ENCODE results near the gene PCBP1.
"Not testable (repeated sequence)": the region's sequence is repeated elsewhere in the genome, so short reads cannot be mapped to it uniquely, and the experiment has no call there.

Gene PCBP1

GRCh38 chr2:70083344-70084156 lies 3.7 kb upstream of the PCBP1 start:
- DNase-seq, result peak; percentile 84

- DNase-seq, result peak; percentile 91
Observed at GRCh38 chr2:70084973-70085710, 2.1 kb upstream of the PCBP1 start.

- no peak for DNase-seq
Observed at GRCh38 chr2:70085711-70086277, 1.5 kb upstream of the PCBP1 start.

- peak; percentile 84 for DNase-seq
Observed at GRCh38 chr2:70086278-70086837, 919 bp upstream of the PCBP1 start.

GRCh38 chr2:70087702-70088597 lies 673 bp downstream of the PCBP1 start:
- DNase-seq, result peak; percentile 60

- no peak for DNase-seq
Observed at GRCh38 chr2:70088598-70089219, 1.4 kb downstream of the PCBP1 start.

GRCh38 chr2:70089220-70089982 lies 2.1 kb downstream of the PCBP1 start:
- DNase-seq, result no peak

GRCh38 chr2:70089983-70090525 lies 2.8 kb downstream of the PCBP1 start:
- no peak for DNase-seq

- DNase-seq, result no peak
Observed at GRCh38 chr2:70090706-70091334, 3.5 kb downstream of the PCBP1 start.

GRCh38 chr2:70091364-70091763 lies 4.1 kb downstream of the PCBP1 start:
- DNase-seq, result no peak

GRCh38 chr2:70091816-70092215 lies 4.5 kb downstream of the PCBP1 start:
- peak; percentile 43 for DNase-seq

GRCh38 chr2:70092576-70093243 lies 5.4 kb downstream of the PCBP1 start:
- not testable (repeated sequence) for DNase-seq

- DNase-seq, result no peak
Observed at GRCh38 chr2:70094171-70094977, 7.1 kb downstream of the PCBP1 start.

GRCh38 chr2:70094978-70095719 lies 7.9 kb downstream of the PCBP1 start:
- DNase-seq, result peak; percentile 86

- DNase-seq, result no peak
Observed at GRCh38 chr2:70095720-70096670, 8.7 kb downstream of the PCBP1 start.

GRCh38 chr2:70098032-70098431 lies 10.8 kb downstream of the PCBP1 start:
- DNase-seq, result no peak

GRCh38 chr2:70099270-70099669 lies 12.0 kb downstream of the PCBP1 start:
- DNase-seq, result no peak
